Bronchial epithelial cell (primary cell): ENCODE measurements around the gene FNBP1. TPM values are rescaled to one million over a fixed set of nuclear protein-coding genes. Genes with fewer than 3 reads are reported as not detected.

ENCODE experiments used
- DNase-seq: peaks from one replicate; pipeline ENCODE4 v3.0.0-alpha.2; 2010; ENCODE audit warnings: low read depth
- FAIRE-seq: peaks from 2 replicates; lab custom pipeline; 2011; peaks lifted over from hg19 to GRCh38; lab: Jason Lieb, UNC
- H3K27me3 ChIP-seq: 2 replicates; pipeline ENCODE4 v1.5.1; 2011; ENCODE audit warnings: low read length; ENCODE audit not compliant: control insufficient read depth, insufficient read depth
- H3K36me3 ChIP-seq: 2 replicates; pipeline ENCODE4 v1.5.1; 2011; ENCODE audit warnings: low read length; ENCODE audit not compliant: control insufficient read depth, insufficient read depth
- H3K4me3 ChIP-seq: 2 replicates; pipeline ENCODE4 v1.5.1; 2011; ENCODE audit warnings: mild to moderate bottlenecking, low read depth, low read length, control low read depth
- CTCF ChIP-seq: IDR thresholded peaks from 2 replicates; pipeline ENCODE4 v1.5.1; 2011; ENCODE audit warnings: mild to moderate bottlenecking, moderate library complexity, low read length, control low read depth, inconsistent platforms; ENCODE audit not compliant: insufficient read depth, severe bottlenecking
- total RNA-seq: library from RNA; depleted of rRNA; stranded (reverse); fragments of >200 nt; gene quantifications from 2 replicates; pipeline ENCODE4 v1.2.1, GENCODE V29; 2014

Gene FNBP1
- total RNA-seq, 1 donor from 2014 or later, result 13.4 TPM

GRCh38 chr9:130039528-130040147 lies 3.4 kb downstream of the FNBP1 start:
- Histone ChIP-seq H3K36me3 (peaks cover 2% of the 10 kb centered on the region), H3K4me3 (no peak overlapping the region), H3K27me3 (no peaks in the 10 kb centered on the region)
- DNase-seq, result no peak
- no peak for FAIRE-seq
- TF ChIP-seq CTCF, result no peak

DNA sequence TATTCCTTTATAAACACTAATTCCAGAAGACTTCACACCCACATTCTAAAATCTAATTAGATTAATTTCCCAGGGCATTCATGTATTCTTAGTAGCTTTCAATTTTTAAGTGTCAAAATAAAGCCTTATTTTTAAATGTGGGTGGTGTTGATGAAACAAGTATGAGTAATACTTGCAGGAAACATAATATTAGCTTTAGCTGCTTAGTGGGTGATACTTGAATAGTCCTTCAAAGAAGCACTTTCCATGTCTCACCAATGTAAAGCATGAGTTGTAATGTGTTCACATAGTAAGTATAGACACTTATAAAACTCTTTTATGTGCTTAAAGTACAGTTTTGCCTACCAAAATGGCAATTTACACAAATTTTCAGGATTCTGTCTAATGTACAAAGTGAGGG lies 6.9 kb downstream of the FNBP1 start:
- Histone ChIP-seq H3K27me3 (no peaks in the 10 kb centered on the region), H3K4me3 (no peak overlapping the region), H3K36me3 (peaks cover 2% of the 10 kb centered on the region)
- peak; percentile 84 for DNase-seq
- no peak for FAIRE-seq
- no peak for TF ChIP-seq CTCF

DNA sequence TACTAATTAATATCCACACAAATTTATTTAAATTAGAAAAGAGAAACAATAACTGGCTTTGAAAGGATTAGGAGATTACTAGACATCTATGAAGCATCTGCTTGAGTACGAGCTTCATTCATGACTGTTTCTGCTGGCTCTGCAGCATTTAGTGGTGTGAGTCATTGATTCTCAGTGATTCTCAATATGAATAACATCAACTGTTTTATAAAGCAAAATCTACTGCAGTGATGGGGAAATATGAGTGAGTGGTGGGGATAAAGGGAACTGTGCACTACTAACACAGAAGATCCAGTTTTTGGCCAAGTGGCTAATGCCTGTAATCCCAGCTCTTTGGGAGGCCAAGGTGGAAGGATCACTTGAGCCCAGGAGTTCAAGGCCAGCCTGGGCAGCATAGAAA lies 8.4 kb downstream of the FNBP1 start:
- FAIRE-seq, result no peak
- H3K4me3 ChIP-seq, result no peak overlapping the region
- peaks cover 2% of the 10 kb centered on the region for H3K36me3 ChIP-seq
- TF ChIP-seq CTCF, result no peak
- no peaks in the 10 kb centered on the region for H3K27me3 ChIP-seq
- peak; percentile 75 for DNase-seq

DNA sequence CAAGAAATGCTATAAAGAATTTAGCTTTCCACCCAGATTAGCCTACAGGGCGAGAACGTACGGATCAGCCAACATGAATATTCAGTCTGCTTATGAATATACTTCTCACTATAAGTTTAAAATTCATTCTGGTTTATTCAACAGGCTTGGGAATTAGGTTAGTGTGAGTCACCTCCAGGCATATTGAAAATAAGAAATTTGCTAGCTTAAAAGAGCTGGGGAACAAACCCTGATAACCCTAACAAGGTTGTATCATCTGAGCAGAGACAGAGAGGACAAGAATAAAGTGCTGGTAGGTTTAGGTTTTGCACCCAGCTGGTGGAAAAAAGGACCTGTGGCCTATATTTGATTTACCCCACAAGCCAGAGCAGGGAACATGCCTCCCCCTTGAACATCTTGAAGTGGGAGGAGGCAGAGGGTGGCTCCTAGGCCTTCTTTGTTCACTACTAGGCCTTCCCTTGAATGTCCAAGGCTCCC lies 12.3 kb downstream of the FNBP1 start:
- no peak for TF ChIP-seq CTCF
- no peak for DNase-seq
- FAIRE-seq, result no peak
- Histone ChIP-seq H3K4me3 (no peak overlapping the region), H3K36me3 (peaks cover 2% of the 10 kb centered on the region), H3K27me3 (no peaks in the 10 kb centered on the region)

DNA sequence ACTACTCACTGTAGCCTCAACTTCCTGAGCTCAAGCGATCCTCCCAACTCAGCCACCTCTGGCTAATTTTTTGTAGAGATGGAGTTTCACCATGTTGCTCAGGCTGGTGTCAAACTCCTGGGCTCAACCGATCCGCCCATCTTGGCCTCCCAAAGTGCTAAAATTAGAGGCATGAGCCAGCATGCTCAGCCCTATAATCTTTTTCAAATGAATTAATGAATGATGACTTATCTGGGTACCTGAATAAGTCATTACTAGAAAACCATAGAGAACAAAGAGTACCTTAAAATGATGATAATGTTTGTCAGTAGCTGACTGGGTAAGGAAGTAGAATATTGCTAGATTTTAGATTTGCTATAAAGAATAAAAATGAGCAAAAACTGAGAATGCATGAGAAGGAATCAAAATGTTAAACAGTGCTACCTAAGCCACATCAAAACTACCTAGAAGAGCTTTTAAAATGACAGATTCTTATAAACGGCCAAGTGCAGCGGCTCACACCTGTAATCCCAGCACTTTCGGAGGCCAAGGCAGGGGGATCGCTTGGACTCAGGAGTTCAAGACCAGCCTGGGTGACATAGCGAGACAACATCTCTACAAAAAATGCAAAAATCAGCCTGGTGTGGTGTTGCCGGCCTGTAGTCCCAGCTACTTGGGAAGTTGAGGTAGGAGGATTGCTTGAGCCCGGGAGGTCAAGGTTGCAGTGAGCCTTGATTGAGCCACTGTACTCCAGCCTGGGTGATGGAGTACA lies 13.6 kb downstream of the FNBP1 start:
- FAIRE-seq, result no peak

More for the DNA sequence above, 13.6 kb downstream of the FNBP1 start:
- Histone ChIP-seq H3K36me3 (no peaks in the 10 kb centered on the region), H3K27me3 (no peaks in the 10 kb centered on the region), H3K4me3 (no peak overlapping the region)
- no peak for TF ChIP-seq CTCF
- peak; percentile 38 for DNase-seq
